GM18520 (cell line): Measurements from ENCODE around the gene PTOV1.

Source experiments
- ATAC-seq: cut with Tn5 transposase; IDR thresholded peaks from one replicate; pipeline ENCODE4 v1.9.1; 2021; ENCODE audit not compliant: unreplicated experiment

The PTOV1 gene

GRCh38 chr19:49843265-49843664 is 7.7 kb upstream of the PTOV1 start:
- ATAC-seq: peak; percentile 52

GRCh38 chr19:49844138-49845095 is 6.5 kb upstream of the PTOV1 start:
- no peak for ATAC-seq

- ATAC-seq: no peak
Observed at GRCh38 chr19:49845414-49845813, 5.5 kb upstream of the PTOV1 start.

- no peak for ATAC-seq
Observed at GRCh38 chr19:49846408-49846807, 4.6 kb upstream of the PTOV1 start.

GRCh38 chr19:49847731-49848696 is 2.9 kb upstream of the PTOV1 start:
- ATAC-seq: no peak

- ATAC-seq: no peak
Observed at GRCh38 chr19:49848938-49849337, 2.0 kb upstream of the PTOV1 start.

- no peak for ATAC-seq
Observed at GRCh38 chr19:49849433-49850220, 1.3 kb upstream of the PTOV1 start.

- ATAC-seq: no peak
Observed at GRCh38 chr19:49850221-49850486, 805 bp upstream of the PTOV1 start.

- ATAC-seq: no peak
Observed at GRCh38 chr19:49851456-49852259, 699 bp downstream of the PTOV1 start.

GRCh38 chr19:49852631-49853126 is 1.7 kb downstream of the PTOV1 start:
- no peak for ATAC-seq

- no peak for ATAC-seq
Observed at GRCh38 chr19:49853852-49854377, 3.0 kb downstream of the PTOV1 start.

- ATAC-seq: no peak
Observed at GRCh38 chr19:49854378-49855263, 3.7 kb downstream of the PTOV1 start.

GRCh38 chr19:49855277-49855675 is 4.3 kb downstream of the PTOV1 start:
- no peak for ATAC-seq

GRCh38 chr19:49855676-49856573 is 5.0 kb downstream of the PTOV1 start:
- no peak for ATAC-seq

GRCh38 chr19:49856574-49857021 is 5.6 kb downstream of the PTOV1 start:
- ATAC-seq: no peak

GRCh38 chr19:49857061-49857837 is 6.3 kb downstream of the PTOV1 start:
- no peak for ATAC-seq

GRCh38 chr19:49857838-49858087 is 6.8 kb downstream of the PTOV1 start:
- ATAC-seq: no peak
